GM23248 (cell line): Measurements from ENCODE around the gene SMS. TPM values are rescaled to one million over a fixed set of nuclear protein-coding genes. Genes with fewer than 3 reads are reported as not detected.
A peak's percentile ranks its signal among the peaks of the same experiment; 100 is the strongest.

Experiments used
- DNase-seq: peaks from one replicate; pipeline ENCODE4 v3.0.0-alpha.2; 2015
- H2AFZ ChIP-seq: fragments of 200-600 bp; sonication (generic); 2 replicates; pipeline ENCODE4 v1.6.1; 2016; ENCODE audit warnings: antibody characterized with exemption
- H3F3A ChIP-seq: fragments of 200-600 bp; sonication (generic); 2 replicates; pipeline ENCODE4 v1.6.1; 2016; ENCODE audit warnings: mild to moderate bottlenecking, antibody characterized with exemption, mixed run types; ENCODE audit not compliant: insufficient read depth
- H3K27ac ChIP-seq: fragments of 200-600 bp; sonication (generic); 2 replicates; pipeline ENCODE4 v1.5.1; 2016; ENCODE audit warnings: mild to moderate bottlenecking
- H3K27me3 ChIP-seq: fragments of 200-600 bp; sonication (generic); replicated peaks from 2 replicates; pipeline ENCODE4 v1.6.1; 2016; ENCODE audit warnings: mild to moderate bottlenecking; ENCODE audit not compliant: insufficient read depth
- H3K36me3 ChIP-seq: fragments of 200-600 bp; sonication (generic); 2 replicates; pipeline ENCODE4 v1.6.1; 2016; ENCODE audit warnings: low read depth, mild to moderate bottlenecking
- H3K4me1 ChIP-seq: fragments of 200-600 bp; sonication (generic); 2 replicates; pipeline ENCODE4 v1.6.1; 2016; ENCODE audit warnings: mild to moderate bottlenecking; ENCODE audit not compliant: insufficient read depth
- H3K4me2 ChIP-seq: fragments of 200-600 bp; sonication (generic); one replicate; pipeline ENCODE4 v1.6.1; 2016; ENCODE audit warnings: mild to moderate bottlenecking; ENCODE audit not compliant: unreplicated experiment
- H3K4me3 ChIP-seq: fragments of 200-600 bp; sonication (generic); 2 replicates; pipeline ENCODE4 v1.5.1; 2016; ENCODE audit warnings: mild to moderate bottlenecking
- H3K79me2 ChIP-seq: fragments of 200-600 bp; sonication (generic); 2 replicates; pipeline ENCODE4 v1.6.1; 2016; ENCODE audit warnings: mild to moderate bottlenecking; ENCODE audit not compliant: insufficient read depth
- H3K9ac ChIP-seq: fragments of 200-600 bp; sonication (generic); 2 replicates; pipeline ENCODE4 v1.6.1; 2016; ENCODE audit warnings: mild to moderate bottlenecking
- H3K9me2 ChIP-seq: fragments of 200-600 bp; sonication (generic); 2 replicates; pipeline ENCODE4 v1.6.1; 2016; ENCODE audit warnings: mixed run types, mild to moderate bottlenecking, moderate library complexity; ENCODE audit not compliant: insufficient read depth
- H3K9me3 ChIP-seq: fragments of 200-600 bp; sonication (generic); one replicate; pipeline ENCODE4 v1.6.1; 2017; ENCODE audit warnings: low read depth
- H4K20me1 ChIP-seq: fragments of 200-600 bp; sonication (generic); 2 replicates; pipeline ENCODE4 v1.6.0; 2016; ENCODE audit not compliant: insufficient read depth
- EZH2 ChIP-seq: fragments of 200-600 bp; sonication (generic); IDR thresholded peaks from 2 replicates; pipeline ENCODE4 v1.6.1; 2018; ENCODE audit warnings: antibody characterized with exemption, mild to moderate bottlenecking; ENCODE audit not compliant: insufficient read depth, poor library complexity, severe bottlenecking
- EZH2phosphoT487 ChIP-seq: fragments of 200-600 bp; sonication (generic); IDR thresholded peaks from 2 replicates; pipeline ENCODE4 v1.6.1; 2018; ENCODE audit warnings: antibody characterized with exemption, moderate library complexity, mild to moderate bottlenecking, low read depth; ENCODE audit not compliant: insufficient read depth
- WGBS, 2 experiments: methylation state at CpG; one replicate each; pipeline ENCODE4 v1.1.6; 2015 to 2017; ENCODE audit warnings: low lambda C conversion rate in 2 of 2, low coverage in 1 of 2; ENCODE audit errors: missing lambda C conversion rate in 2 of 2; 5-methylcytosine and 5-hydroxymethylcytosine counted together
- in situ Hi-C: fragments of 300-500 bp; cut with MboI; formaldehyde crosslinking; loops from 2 replicates; pipeline ENCODE4 v1.15.0; 2020
- polyA plus RNA-seq: library from polyadenylated mRNA; unstranded; fragments of >200 nt; fragmentation: Nextera tagmentation; extraction: Ambion mirVana; gene quantifications from 2 replicates; pipeline ENCODE4 v1.2.1, GENCODE V29; 2016
- total RNA-seq: library from RNA; depleted of rRNA; stranded (reverse); fragments of >200 nt; shearing (Covaris generic); gene quantifications from 2 replicates; pipeline ENCODE4 v1.2.3, GENCODE V29; 2014

The SMS gene
- total and polyA plus RNA-seq, 2 experiments from 2014 or later: 156 to 162 TPM

- H3K4me3 ChIP-seq: no peak overlapping the region
- H3K9ac ChIP-seq: no peak overlapping the region
- H3K27me3 ChIP-seq: no peaks in the 10 kb centered on the region
- no peaks in the 10 kb centered on the region for H3K36me3 ChIP-seq
- in situ Hi-C loops: loop anchor here (25.0 kb wide), 1 partner anchor 1456 kb away; no protein-coding TSS in a partner anchor
- DNase-seq: no peak
- H3K9me2 ChIP-seq: no peaks in the 10 kb centered on the region
- H3F3A ChIP-seq: 0 out of 2 replicates have a peak, but pooled peaks cover 16% of the 10 kb centered on the region
- H3K79me2 ChIP-seq: peaks cover 91% of the 10 kb centered on the region
- peaks cover 24% of the 10 kb centered on the region for H3K4me1 ChIP-seq
- H3K4me2 ChIP-seq: no peak overlapping the region
- no peaks in the 10 kb centered on the region for H3K9me3 ChIP-seq
- no peak overlapping the region for H2AFZ ChIP-seq
- H3K27ac ChIP-seq: no peak overlapping the region
- TF ChIP-seq EZH2phosphoT487 (no peak), EZH2 (no peak)
- 95 to 96% methylated on average over 5 to 7 of the region's 7 CpGs for WGBS, 2 experiments
- no peaks in the 10 kb centered on the region for H4K20me1 ChIP-seq
Measured at GRCh38 chrX:21968333-21968732, 27.8 kb downstream of the SMS start.

- no peaks in the 10 kb centered on the region for H3K36me3 ChIP-seq
- no peaks in the 10 kb centered on the region for H3K9me2 ChIP-seq
- H4K20me1 ChIP-seq: no peaks in the 10 kb centered on the region
- no peaks in the 10 kb centered on the region for H3K9me3 ChIP-seq
- no peak overlapping the region for H3K27ac ChIP-seq
- H3K27me3 ChIP-seq: no peaks in the 10 kb centered on the region
- no peak overlapping the region for H2AFZ ChIP-seq
- H3K9ac ChIP-seq: no peak overlapping the region
- in situ Hi-C loops: loop anchor here (25.0 kb wide), 1 partner anchor 1458 kb away; no protein-coding TSS in a partner anchor
- peaks cover 89% of the 10 kb centered on the region for H3K79me2 ChIP-seq
- H3F3A ChIP-seq: 0 out of 2 replicates have a peak, but pooled peaks cover 22% of the 10 kb centered on the region
- no peak overlapping the region for H3K4me3 ChIP-seq
- DNase-seq: no peak
- 96 to 97% methylated on average over 4 of the region's 4 CpGs for whole genome bisulfite sequencing, 2 experiments
- no peak overlapping the region for H3K4me2 ChIP-seq
- no peak for TF ChIP-seq EZH2phosphoT487
- no peak for TF ChIP-seq EZH2
- 0 out of 2 replicates have a peak, but pooled peaks cover 13% of the 10 kb centered on the region for H3K4me1 ChIP-seq
Measured at GRCh38 chrX:21970326-21970725, 29.8 kb downstream of the SMS start.

GRCh38 chrX:21972046-21972445, 31.5 kb downstream of the SMS start:
- Histone ChIP-seq H3K9ac (no peak overlapping the region), H3K9me2 (no peaks in the 10 kb centered on the region), H3K36me3 (peaks cover 8% of the 10 kb centered on the region), H2AFZ (no peak overlapping the region), H3K4me3 (no peak overlapping the region), H3K4me2 (no peak overlapping the region), H3F3A (0 out of 2 replicates have a peak, but pooled peaks cover 22% of the 10 kb centered on the region), H3K4me1 (0 out of 2 replicates have a peak, but pooled peaks cover 13% of the 10 kb centered on the region), H4K20me1 (no peaks in the 10 kb centered on the region), H3K9me3 (no peaks in the 10 kb centered on the region), H3K79me2 (peaks cover 78% of the 10 kb centered on the region), H3K27ac (peak overlapping the region; percentile 56; the same call in 1 of the 2 replicates), H3K27me3 (no peaks in the 10 kb centered on the region)
- no peak for DNase-seq
- WGBS, 2 experiments: 96 to 100% methylated on average over 5 of the region's 5 CpGs
- in situ Hi-C loops: loop anchor here (25.0 kb wide), 1 partner anchor 1460 kb away; no protein-coding TSS in a partner anchor
- TF ChIP-seq EZH2: no peak
- no peak for TF ChIP-seq EZH2phosphoT487

- 0 out of 2 replicates have a peak, but pooled peaks cover 22% of the 10 kb centered on the region for H3F3A ChIP-seq
- no peaks in the 10 kb centered on the region for H3K9me3 ChIP-seq
- H3K79me2 ChIP-seq: peaks cover 71% of the 10 kb centered on the region
- H3K9me2 ChIP-seq: no peaks in the 10 kb centered on the region
- no peak overlapping the region for H2AFZ ChIP-seq
- 0 out of 2 replicates have a peak, but pooled peaks cover 13% of the 10 kb centered on the region for H3K4me1 ChIP-seq
- no peak overlapping the region for H3K9ac ChIP-seq
- in situ Hi-C loops: loop anchor here (25.0 kb wide), 1 partner anchor 1460 kb away; no protein-coding TSS in a partner anchor
- H3K27ac ChIP-seq: peak overlapping the region; percentile 56
- H3K27me3 ChIP-seq: no peaks in the 10 kb centered on the region
- peak; percentile 79 for DNase-seq
- H3K4me2 ChIP-seq: no peak overlapping the region
- 21 to 36% methylated on average over 7 of the region's 7 CpGs for WGBS, 2 experiments
- TF ChIP-seq EZH2phosphoT487: no peak
- no peak for TF ChIP-seq EZH2
- peaks cover 8% of the 10 kb centered on the region for H3K36me3 ChIP-seq
- no peak overlapping the region for H3K4me3 ChIP-seq
- H4K20me1 ChIP-seq: no peaks in the 10 kb centered on the region
Measured at GRCh38 chrX:21972721-21973120, 32.2 kb downstream of the SMS start.
